Retina (tissue), 1 donor: ENCODE results near the gene CRACR2A.

ENCODE experiments used
- DNase-seq: peaks from one replicate; pipeline ENCODE4 v3.0.0-alpha.2; 2016

The CRACR2A gene

DNA sequence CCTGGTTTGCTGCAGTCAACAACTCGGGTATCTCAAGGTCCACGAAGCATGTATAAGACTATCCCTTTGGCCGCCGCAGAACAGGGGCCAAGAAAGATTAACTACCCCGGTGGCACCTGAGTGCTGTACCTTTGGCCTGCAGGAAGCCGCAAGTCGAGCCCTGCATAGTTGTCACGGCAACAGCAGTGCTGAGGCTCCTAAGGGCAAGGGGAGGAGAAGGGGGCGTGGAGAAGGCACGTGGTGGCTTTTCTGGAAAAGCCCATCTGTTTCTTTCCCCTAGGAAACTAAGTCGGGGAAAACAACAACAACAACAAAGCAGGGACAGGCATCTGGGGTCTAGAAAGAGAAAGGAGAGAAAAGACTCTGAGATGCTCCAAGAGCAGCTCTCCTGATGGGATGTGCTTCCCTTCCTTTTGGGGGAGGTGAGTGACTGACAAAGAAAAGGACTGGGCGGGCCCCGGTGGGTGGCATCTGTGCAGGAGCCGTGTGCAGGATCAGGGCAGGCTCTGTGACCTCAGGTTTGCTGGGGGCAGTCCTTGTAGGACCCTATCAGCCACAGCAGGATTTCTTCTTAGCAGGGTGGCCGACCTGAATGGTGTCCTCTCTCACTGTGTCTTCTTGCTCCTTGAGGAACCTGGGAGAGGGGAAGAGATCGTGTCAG, 138.0 kb downstream of the CRACR2A start:
- DNase-seq = no peak

DNA sequence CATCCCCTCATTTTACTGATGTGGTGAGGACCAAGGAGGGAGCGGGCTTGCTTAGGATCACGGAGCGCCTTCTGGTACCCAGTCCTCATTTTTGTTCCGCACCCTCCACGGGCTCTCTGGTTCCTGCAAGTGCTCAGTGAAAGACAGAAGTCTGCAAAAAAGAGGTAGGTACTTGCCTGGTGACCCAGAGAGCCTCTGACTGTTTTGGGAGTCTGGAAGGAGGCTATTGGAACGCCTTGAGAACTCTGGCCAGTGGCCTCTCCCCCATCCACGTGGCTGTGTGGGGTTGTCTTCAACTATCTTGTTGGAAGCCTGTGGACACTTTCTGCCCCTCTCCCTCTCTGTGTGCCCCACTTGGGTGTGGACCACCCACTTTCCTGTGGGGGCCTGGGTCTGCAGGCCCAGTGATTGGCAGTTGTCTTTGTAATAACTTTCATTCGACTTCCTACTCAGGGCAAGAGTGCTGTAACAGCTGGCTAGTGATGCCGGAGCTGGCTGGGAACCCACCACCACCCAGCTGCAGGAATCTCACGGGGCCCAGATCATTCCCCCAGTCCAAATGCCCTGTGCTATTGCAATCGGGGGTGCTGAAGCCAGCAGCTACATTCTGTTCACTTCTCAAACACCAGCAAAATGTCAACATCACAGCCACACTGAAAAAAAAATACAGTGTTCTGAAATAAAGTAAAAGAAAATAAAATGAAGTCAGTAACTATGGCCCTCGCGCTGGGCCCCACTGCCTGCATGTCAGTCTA, 139.1 kb downstream of the CRACR2A start:
- no peak for DNase-seq

DNA sequence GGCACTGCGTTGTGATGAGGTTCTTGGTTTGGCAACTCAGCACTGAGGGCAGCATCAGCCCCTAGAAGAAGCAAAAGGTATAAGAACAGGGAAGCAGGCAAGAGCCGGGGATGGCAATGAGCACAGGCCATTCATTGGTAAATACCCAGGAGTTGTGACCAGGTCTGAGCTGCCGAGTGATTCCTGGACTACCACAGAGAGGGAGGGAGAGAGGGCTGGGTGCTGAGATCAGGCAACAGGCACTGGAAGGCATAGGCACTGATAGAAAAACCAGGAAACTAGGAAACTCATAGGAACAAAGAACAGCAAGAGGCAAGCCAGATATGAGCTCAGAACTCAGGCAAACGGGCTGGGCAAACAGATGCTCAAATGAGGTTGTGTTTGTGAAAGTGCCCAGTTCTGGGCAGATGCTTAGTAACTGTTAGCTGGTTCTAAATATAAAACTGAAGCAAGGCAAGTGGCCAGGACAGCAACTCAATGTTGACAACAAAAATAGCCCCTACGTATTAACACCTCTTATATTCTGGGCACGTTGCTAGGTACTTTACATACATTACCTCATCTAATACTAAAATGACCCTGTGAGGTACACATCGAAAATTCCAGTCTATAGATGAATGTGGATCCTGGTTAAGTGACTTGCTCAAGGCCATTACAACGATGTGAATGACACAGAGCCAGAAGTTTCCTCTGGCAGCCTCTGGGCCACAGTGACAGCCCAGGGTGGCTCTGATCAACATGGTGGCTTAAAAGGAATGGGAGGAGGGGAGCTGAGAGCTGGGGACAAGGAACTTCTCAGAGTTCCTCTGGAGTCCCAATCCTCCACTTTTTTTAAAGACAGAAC, 140.8 kb downstream of the CRACR2A start:
- no peak for DNase-seq

DNA sequence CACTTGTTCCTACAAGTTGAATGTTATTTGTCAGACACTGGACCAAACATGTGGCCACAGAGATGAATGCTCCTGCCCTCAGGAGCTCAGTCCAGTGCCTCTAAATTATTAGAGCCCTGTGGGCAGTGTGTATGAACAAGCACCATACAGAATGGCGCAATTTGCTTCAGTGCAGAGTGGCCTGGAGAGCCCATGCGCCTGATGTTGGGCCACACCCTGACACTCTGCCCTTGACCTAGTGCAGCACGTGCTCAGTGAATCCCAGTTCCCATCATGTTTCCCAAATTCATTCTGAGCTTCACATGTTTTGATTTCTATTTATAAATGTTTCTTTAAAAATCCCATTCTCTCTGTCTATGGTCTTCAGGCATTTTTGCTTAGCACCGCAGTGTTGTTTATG, 145.1 kb downstream of the CRACR2A start:
- no peak for DNase-seq

DNA sequence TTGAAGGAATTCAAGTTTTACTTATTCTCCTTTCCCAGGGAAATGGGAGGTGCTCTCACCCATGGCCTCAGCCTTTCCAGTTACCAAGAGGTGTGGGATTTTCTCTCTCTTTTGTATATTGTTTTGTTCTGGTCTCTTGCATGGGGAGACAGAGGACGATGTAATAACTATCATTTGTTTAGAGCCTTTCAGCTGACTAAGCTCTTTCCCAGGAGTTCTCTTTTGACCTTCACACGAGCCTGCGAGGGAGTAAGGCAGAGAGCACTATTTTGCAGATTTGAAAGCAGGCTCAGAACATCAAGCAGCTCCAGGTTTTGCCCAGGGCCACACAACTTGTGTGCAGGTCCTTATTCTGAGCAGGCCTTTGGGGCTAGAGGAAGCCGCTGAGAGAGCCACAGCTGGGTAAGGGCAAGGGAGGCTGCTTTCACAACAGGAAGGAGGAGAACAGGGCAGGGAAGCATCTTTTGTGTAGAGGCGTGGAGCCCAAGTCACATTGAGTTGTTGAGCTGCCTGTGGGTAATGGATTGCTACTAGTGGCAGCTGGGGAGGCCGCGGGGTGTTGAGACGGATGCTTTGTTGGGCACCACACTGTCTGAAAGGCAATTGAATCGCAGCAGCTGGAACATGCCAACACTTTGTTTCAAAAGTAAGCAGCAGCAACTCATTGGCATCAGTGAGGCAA, 145.7 kb downstream of the CRACR2A start:
- no peak for DNase-seq

DNA sequence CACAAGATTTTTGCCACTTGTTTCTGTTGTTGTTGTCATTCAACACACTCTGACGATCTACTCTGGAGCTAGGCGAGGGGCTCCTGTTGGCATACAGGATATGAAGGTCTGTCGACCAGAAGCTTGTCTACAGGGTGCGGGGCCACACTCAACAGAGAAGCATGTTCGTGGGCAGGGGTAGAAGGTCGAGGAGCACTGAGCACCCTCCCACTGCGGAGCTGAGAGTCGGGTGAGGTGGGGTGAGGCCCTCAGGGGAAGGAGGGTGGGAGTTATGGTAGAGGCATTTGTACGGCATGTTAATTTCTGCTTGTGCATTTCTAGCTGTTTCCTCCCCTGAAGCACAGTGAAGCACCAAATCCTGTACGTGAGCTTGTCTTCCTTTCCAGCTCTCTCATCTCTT, 146.8 kb downstream of the CRACR2A start:
- no peak for DNase-seq

DNA sequence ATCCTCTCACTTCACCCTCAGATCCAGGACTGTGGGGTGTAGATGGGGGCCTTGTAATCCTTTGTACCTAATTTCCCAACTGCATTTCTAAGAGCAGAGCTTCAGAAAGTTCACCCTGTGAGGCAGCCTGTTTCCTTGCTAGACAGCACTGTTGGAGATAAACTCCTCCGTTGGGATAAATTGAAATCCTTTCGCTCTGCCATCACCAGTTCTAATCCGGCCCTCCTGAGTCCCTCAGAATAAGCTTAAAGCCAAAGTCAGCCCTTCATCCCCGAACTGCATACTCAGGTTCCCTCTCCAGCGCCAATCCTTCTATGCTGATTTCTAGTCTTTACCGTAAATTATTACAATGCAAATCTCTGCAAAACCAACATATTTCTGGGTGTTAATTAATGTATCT, 147.2 kb downstream of the CRACR2A start:
- DNase-seq = no peak

DNA sequence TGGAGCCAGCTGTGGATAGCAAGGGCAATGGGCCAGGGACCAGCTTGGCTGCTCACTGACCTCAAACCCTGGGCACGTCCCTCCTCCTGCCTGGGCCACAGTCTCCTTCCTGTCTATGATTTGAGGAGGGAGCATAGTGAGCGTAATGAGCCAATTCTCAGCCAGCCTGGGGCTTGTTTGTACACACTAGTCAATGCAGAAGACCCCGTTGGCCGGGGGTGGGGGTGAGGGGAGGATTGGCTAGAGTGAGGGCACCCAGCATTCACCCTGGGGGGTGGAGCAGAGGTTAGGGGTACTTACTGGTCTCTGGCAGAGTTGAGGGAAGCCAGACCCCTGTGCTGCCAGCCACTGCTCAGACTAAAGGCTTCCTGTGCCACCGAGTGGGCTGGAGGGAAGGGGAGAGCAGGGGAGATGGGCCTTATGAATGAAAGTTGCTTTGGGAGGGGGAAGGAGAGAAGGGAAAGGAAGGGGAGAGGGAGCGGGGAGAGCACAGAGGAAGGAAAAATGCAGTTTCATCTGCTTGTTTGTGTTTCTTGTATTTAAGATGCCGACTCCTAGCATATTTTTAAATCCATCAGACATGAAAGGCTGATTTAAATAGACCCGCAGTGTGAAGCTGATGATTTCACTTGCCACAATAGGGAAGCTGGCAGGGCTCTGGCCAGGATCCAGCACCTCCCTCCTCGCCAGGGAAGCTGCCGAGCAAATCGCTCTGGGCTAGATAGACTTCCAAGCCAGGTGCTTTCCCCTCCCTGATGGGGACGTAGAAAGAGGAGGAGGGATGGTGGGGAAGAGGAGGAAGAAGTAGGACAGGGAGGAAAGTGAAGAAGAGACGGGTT, 147.9 kb downstream of the CRACR2A start:
- peak; percentile 50 for DNase-seq

DNA sequence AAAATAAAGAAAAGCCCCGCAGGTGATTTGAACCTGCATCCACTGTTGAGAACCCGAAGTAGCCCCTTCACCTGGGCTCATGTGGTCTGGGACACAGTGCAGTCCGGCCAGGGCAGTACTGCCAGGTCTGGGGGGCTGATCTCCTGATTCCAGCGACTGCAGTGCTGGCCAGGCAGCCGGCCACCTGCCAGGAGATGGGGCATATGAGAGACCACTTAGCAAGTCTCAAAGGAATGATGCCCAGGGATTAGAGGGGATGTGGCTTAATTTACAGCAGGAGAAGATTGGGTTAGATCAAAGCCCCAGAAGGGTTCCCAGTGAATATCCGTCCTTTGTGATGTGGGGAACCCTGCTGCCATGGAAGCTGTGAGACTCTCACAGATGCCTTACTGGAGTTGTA, 148.6 kb downstream of the CRACR2A start:
- peak; percentile 38 for DNase-seq

DNA sequence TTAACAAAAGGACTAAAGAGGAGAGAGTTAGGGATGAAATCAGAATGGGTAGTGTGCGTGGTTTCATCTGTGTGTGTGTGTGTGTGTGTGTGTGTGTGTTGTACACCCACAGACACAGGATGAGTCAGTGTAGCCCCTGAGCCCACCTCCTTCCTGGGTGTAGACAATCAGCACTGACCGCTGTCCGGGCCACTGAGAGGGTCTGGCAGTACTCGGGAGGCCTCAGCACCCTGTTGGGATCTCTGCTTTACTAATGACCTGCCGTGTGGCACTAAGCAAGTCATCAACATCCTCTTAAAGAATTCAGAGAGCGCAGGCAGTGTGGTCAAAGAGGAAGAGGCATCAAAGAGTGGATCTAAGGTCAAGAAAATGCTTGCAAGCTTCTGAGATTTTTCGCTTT, 149.3 kb downstream of the CRACR2A start:
- no peak for DNase-seq

DNA sequence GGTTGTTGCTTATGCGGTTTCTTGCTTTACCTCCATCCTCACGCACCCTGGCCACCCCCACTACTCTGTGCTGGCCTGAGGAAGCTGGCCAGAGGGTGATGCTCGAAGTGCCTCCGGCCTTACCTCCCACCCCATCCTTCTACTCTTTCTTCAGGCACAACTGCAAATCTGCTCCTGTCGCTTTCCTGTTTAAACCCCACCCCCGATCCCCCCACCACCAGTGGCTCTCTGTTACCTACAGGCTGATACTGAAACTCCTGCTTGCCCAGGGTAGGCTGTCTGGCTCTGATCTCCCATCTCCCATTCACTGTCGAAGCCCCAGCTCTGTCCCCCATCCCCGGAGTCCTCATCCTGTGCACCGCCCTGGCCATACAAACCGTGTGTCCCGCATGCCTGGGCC, 150.4 kb downstream of the CRACR2A start:
- no peak for DNase-seq

DNA sequence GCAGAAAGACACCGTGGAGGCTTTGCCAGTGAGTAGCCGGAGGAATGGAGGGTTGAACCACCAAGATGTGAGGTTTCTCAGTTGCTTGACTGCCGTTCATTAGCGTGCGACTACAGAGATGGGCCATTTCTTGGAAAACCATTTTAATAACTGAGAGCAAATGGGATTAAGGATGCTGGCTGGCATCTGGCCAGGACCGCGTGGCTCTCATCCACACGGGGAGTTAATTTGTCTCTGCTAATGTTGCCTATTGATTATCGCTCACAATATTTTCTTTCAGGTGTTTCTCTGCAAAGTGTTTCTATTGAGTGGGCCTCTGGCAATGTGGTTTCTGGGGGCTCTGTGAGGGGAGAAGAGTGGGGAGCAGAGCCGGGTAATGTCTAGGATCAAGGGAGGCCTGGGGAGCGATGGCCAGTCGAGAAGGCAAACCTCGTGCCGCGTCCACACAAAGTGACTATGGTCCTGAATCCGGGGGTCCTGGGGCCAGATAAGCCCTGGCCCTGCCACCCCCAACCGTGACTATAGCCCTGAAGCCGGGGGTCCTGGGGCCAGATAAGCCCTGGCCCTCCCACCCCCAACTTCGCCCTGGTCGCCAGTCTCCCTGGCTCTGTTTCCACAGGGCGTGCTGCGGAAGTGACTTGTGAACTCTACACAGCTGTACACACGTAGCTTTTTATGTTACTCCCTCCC, 151.3 kb downstream of the CRACR2A start:
- DNase-seq = no peak

DNA sequence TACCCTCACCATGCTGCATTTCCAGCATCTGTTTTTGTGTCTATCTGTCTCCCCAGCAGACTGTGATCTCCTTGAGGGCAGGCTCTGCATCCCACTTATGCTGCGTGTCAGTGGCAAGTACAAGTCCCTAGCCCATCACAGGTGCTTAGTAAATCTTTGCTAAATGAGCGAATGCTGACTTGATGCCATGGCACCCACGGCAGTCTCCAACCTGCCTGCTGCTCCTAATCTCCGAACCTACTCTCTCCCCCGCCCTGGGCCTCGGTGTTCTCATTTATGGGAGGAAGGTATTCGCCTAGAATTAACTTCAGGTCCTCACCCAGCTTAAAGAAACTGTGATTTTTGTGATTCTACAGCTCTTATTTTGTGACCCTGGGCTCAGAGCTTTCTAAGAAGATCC, 152.0 kb downstream of the CRACR2A start:
- DNase-seq = no peak

DNA sequence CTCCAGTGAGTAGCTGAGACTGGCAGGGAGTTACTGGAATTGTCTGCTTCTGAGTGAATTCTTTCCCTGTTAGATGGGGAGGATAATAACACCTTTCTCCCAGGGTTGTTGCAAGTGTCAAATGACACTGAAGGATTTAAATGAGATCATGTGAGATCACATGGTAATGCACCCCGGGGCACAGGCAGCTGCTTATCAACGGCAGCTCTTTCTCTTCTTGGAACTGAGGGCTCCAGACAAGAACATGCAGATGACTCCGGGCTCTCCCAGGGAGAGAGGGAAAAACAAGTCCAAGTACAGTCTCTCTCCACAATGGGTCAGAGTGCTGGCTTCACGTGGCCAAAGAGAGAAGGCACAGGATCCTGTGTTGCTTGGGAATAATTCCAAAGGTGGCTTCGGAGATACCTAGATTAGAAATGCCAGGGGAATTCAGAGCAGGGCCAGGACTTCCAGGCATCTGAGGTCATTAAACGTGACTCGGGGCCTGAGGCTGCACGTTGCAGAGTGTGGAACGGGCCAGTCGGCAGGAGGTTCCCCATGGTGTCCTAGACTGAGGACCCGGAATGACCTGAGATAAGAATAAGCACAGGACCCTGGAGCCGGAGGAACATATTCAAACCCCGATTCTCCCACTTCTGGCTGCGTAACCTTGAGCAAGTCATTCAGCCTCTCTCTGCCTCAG, 152.7 kb downstream of the CRACR2A start:
- DNase-seq = no peak

DNA sequence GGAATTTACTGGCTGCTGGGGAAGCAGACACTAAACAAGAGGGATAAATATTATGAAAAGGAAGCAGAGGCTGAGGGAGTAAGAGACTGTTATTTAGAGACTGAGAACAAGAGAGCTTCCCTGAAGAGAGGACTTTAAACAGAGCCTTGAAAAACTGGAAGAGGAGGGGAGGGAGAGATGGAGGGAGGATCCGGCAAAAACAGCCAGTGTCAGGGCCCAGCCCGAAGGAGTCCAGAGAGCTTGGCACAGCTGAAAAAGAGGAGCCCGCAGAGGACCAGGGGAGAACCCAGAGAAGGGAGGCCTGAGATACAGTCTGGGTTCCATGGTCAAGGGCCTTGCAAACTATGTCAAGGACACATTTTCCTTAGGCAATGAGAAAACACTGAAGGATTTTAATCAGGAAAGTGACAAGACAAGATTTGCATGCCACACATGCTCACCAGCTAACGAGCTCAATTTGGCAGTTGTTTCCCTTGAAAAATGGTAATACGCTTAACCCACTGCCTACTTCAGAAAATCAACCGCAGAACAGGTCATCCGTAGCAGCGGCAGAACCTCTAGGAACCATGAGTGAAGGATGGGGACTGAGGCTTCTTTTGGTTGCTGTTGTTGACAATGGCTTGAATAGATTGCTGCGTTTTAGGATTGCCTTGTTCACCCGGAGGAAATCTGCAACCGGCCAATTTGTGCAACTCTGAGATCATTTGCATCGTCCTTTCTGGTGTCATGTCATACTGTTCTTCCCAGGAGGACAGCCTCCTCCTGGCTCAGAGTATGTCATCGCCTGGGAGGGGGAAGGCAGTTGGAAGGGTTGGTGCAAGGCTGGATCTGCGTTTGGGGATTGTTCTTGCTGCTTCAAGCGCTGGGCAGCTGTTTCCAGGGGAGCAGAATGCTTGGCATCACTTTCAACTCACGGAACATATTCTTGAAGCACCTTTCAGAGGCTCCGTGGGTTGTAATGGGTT, 153.7 kb downstream of the CRACR2A start:
- no peak for DNase-seq

DNA sequence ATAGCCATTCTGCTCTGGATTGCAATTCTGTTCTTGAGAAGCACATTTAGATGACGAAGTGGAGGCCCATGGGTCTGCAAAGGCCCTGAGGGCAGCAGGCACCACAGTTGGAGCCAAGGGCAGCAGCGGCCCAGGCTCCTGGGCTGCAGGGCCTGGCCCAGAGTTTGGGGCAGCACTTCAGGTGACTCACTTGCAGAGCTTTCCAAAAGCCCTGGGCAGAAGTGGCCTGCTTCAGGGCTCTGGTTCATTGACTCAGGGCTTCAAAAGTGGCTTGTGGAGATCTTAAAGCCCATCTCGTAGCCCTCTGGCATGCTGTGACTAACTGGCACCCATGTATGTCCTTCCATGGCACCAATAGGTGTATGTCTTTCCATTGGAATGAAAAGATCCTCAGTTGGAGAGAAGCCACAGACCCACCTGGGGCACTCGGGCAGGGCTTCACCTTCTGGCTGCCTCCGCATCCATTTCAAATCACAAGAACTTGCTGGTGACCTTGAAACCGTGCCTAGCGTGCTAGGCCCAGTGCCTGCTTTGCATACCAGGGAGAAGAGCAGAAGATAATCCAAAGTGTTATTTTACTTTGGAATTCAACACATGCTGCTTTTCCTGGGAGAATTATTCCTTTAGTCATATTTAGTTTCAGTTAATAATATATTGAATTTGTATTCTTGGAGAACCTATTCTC, 155.2 kb downstream of the CRACR2A start:
- DNase-seq = no peak

DNA sequence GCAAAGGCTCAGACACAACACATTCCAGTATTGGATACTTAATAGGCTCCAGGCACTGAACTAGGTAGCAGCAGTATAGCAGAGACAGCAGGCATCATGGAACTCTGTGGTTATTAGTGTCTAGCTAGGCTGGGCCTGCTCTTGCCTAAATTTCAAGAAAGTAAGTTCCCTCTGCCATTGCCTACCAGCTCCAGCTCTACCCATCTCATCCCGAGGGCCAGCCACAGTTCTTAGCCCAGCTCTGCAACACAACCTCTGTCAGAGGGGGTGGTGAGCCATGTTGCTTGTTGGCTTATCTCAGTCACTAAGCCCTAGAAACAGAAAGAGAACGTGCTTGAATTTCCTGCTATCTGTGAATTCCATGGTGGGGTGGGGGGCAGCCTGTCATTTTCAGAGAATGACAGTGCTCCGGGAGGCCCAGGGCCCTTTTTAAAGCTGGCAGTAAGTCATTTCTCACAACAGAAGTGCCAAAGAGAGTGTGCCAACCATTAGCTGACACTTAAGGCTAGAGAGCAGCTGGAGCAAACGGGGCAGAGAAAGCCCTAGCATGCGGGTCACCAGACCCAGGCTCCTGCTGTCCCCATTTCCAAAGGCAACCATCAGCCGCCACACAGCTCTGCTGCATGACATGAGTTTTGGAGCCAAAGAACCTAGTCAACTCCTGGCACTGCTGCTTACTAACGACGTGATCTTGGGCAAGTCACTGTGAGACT, 156.1 kb downstream of the CRACR2A start:
- no peak for DNase-seq

DNA sequence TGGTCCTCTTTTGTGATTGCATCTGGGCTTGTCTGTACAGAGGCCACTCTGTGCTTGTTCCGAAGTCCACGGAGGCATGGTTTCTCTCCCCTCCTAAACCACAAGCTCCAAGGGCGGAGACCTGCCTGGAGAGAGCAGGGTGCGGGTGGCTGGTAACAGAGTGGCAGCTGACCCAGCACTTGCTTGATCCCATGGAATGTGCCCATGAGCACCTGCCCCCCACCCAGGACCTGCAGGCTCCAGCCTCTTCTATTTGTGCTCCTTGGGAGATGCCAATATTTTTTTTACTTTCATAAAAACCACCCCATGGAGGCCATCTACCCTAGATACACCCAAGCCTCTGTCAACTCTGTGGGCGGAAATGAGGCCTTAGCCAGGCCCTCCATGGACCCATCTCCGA, 157.2 kb downstream of the CRACR2A start:
- DNase-seq = no peak

DNA sequence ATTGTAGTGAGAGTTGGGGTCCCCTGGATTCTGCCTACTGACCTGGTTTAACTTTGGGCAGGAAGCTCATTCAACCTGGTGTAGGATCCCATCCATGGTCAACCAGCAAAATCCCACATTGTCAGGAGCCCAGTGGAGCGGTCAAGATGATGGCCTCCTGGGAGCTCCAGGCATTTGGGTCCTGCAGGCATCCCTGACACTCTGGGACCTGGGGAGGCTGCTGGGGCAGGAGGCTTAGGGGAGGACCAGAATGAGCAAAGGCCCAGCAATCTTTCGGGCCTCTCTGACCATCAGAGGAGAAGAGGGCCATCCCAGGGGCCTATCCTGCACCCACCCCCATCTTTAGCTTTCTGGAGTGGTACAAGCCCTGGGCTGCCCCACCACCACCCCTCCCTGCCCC, 157.9 kb downstream of the CRACR2A start:
- no peak for DNase-seq
